Measurements from ENCODE around the gene JUN. TPM values are rescaled to one million over a fixed set of nuclear protein-coding genes. Genes with fewer than 3 reads are reported as not detected.

JUN gene
- polyA plus RNA-seq, 1 donor from 2014 or later = 124 TPM

- H3K4me3 ChIP-seq (ENCODE audit: low read length) = peak overlapping the region; percentile 93
- H3K9me2 ChIP-seq (ENCODE audit: insufficient read depth, low read length) = no peaks in the 10 kb centered on the region
- H3F3A ChIP-seq (ENCODE audit: insufficient read depth, low read length, poor library complexity, severe bottlenecking) = no peaks in the 10 kb centered on the region
- H2AFZ ChIP-seq (ENCODE audit: low read depth, low read length) = no peak overlapping the region
- no peaks in the 10 kb centered on the region for H3K36me3 ChIP-seq (ENCODE audit: insufficient read depth, low read length)
- H3K27me3 ChIP-seq (ENCODE audit: insufficient read depth, low read depth, low read length) = no peaks in the 10 kb centered on the region
- peaks cover 22% of the 10 kb centered on the region for H3K79me2 ChIP-seq (replicated peaks; ENCODE audit: insufficient read depth, low read length)
- H3K9ac ChIP-seq (ENCODE audit: low read length) = peak overlapping the region; percentile 99
- peak overlapping the region; percentile 85 for H3K4me2 ChIP-seq (ENCODE audit: low read length)
- H4K20me1 ChIP-seq (ENCODE audit: insufficient read depth) = peaks cover 26% of the 10 kb centered on the region
- no peaks in the 10 kb centered on the region for H3K9me3 ChIP-seq (ENCODE audit: low read length)
- TF ChIP-seq REST (IDR thresholded peaks at IDR 0.05; ENCODE audit: borderline replicate concordance) (peak; percentile 21), EZH2 (IDR thresholded peaks at IDR 0.05; ENCODE audit: borderline replicate concordance, insufficient read depth, low read length, poor library complexity, severe bottlenecking) (no peak), CTCF (IDR thresholded peaks at IDR 0.05; ENCODE audit: poor library complexity, severe bottlenecking) (no peak), RAD21 (conservative IDR thresholded peaks at IDR 0.05) (peak; percentile 37)
- peak overlapping the region; percentile 97 for H3K27ac ChIP-seq (ENCODE audit: low read length)
Observed at GRCh38 chr1:58782178-58783089, 1.4 kb downstream of the JUN start.

GRCh38 chr1:58781541-58782177, 2.2 kb downstream of the JUN start:
- Histone ChIP-seq H4K20me1 (ENCODE audit: insufficient read depth) (peaks cover 26% of the 10 kb centered on the region), H3K27me3 (ENCODE audit: insufficient read depth, low read depth, low read length) (no peaks in the 10 kb centered on the region), H3K36me3 (ENCODE audit: insufficient read depth, low read length) (no peaks in the 10 kb centered on the region), H3K9ac (ENCODE audit: low read length) (peak overlapping the region; percentile 99), H3K9me2 (ENCODE audit: insufficient read depth, low read length) (no peaks in the 10 kb centered on the region), H3K4me2 (ENCODE audit: low read length) (peak overlapping the region; percentile 85), H3K27ac (ENCODE audit: low read length) (peak overlapping the region; percentile 97), H3F3A (ENCODE audit: insufficient read depth, low read length, poor library complexity, severe bottlenecking) (no peaks in the 10 kb centered on the region), H3K9me3 (ENCODE audit: low read length) (no peaks in the 10 kb centered on the region), H2AFZ (ENCODE audit: low read depth, low read length) (no peak overlapping the region), H3K4me3 (ENCODE audit: low read length) (peak overlapping the region; percentile 93), H3K79me2 (replicated peaks; ENCODE audit: insufficient read depth, low read length) (peaks cover 22% of the 10 kb centered on the region)
- TF ChIP-seq MXI1 (conservative IDR thresholded peaks at IDR 0.05; ENCODE audit: poor library complexity, severe bottlenecking) (no peak), SMC3 (conservative IDR thresholded peaks at IDR 0.05; ENCODE audit: poor library complexity) (no peak), TAF1 (IDR thresholded peaks at IDR 0.05; ENCODE audit: low read depth) (no peak), EP300 (conservative IDR thresholded peaks at IDR 0.05; ENCODE audit: poor library complexity, severe bottlenecking) (no peak), CTCF (IDR thresholded peaks at IDR 0.05; ENCODE audit: poor library complexity, severe bottlenecking) (peak; percentile 65), POLR2AphosphoS5 (IDR thresholded peaks at IDR 0.05) (peak; percentile 59), RAD21 (conservative IDR thresholded peaks at IDR 0.05) (peak; percentile 37), REST (IDR thresholded peaks at IDR 0.05; ENCODE audit: borderline replicate concordance) (peak; percentile 25), EZH2 (IDR thresholded peaks at IDR 0.05; ENCODE audit: borderline replicate concordance, insufficient read depth, low read length, poor library complexity, severe bottlenecking) (no peak)

All from neural cell (in vitro differentiated cells).